Measurements from ENCODE around the gene LRRC59. TPM values are rescaled to one million over a fixed set of nuclear protein-coding genes. Genes with fewer than 3 reads are reported as not detected.
A peak's percentile ranks its signal among the peaks of the same experiment; 100 is the strongest.

The LRRC59 gene
- total and polyA plus RNA-seq, 2 of the 13 experiments (the other 11 are each of a cell fraction or from before 2014, with no cell fraction given) = 87.3 to 222 TPM

DNA sequence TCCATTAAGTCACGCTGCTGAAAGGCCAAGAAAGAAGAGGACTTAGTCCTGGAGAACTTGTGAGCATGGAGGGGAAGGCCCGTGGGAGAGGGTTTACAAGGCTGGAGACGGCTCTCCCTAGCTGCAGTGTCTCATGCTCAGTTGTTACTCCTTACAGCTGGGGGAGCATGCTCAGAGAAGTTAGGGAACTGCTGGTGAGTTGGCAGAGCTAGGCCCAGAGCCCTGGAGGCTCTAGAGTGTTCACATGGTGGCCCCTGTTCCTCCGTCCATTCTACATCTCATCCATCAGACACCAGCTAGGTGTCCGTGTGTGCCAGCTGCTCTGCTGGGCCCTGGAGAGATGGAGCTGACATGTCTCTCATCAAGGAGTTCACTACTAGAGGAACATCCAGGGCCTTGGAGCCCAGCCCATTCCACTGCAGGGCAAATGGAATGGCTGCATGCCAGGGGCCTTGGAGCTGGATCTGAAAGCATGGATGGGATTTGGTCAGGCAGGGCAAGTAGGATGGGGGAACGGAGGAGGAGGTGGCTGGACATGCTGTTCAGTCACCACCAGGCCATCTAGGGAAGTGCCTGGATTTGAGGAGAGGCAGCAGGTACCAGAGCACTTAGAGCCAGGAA, 45.1 kb downstream of the LRRC59 start:
- CTCF ChIA-PET (ENCODE audit: low intra/inter-chr PET ratio, low total read pairs) = no interaction called here
- DNase-seq (ENCODE audit: low spot score) = no peak
- peaks cover 12% of the 10 kb centered on the region for H3K4me1 ChIP-seq (ENCODE audit: insufficient read depth, low read length)
- TF ChIP-seq AKAP8 (CRISPR knock-in tag; IDR thresholded peaks at IDR 0.05) (peak; percentile 49; the same call in 1 of the 2 replicates), ZNF160 (CRISPR knock-in tag; IDR thresholded peaks at IDR 0.05) (0 out of 2 replicates have a peak, but pooled peaks have one; percentile 4), BCL6 (CRISPR knock-in tag; IDR thresholded peaks at IDR 0.05) (no peak), POLR2G (IDR thresholded peaks at IDR 0.05; ENCODE audit: low read depth, low read length) (peak; percentile 36; the same call in 1 of the 2 replicates)
- TF ChIP-seq, protein P1, sequence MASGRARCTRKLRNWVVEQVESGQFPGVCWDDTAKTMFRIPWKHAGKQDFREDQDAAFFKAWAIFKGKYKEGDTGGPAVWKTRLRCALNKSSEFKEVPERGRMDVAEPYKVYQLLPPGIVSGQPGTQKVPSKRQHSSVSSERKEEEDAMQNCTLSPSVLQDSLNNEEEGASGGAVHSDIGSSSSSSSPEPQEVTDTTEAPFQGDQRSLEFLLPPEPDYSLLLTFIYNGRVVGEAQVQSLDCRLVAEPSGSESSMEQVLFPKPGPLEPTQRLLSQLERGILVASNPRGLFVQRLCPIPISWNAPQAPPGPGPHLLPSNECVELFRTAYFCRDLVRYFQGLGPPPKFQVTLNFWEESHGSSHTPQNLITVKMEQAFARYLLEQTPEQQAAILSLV (CRISPR knock-in tag; IDR thresholded peaks at IDR 0.05; ENCODE audit: borderline replicate concordance) = 0 out of 2 replicates have a peak, but pooled peaks have one; percentile 32
- FAIRE-seq = no peak
- no peaks in the 10 kb centered on the region for H4K20me1 ChIP-seq (ENCODE audit: insufficient read depth, low read length)
- no peaks in the 10 kb centered on the region for H3K9me3 ChIP-seq (ENCODE audit: low read length)
- peaks cover 26 to 38% of the 10 kb centered on the region in 2 experiments; a peak in 4 of 5 replicates for H3K36me3 ChIP-seq (replicated peaks in 1 of 2; ENCODE audit: control insufficient read depth in 1 of 2, insufficient read depth in 2 of 2, low read length in 2 of 2)
- no peaks in the 10 kb centered on the region for H3K27me3 ChIP-seq (ENCODE audit: control insufficient read depth in 1 of 2, insufficient read depth in 2 of 2, low read length in 2 of 2)
- H3K9ac ChIP-seq (ENCODE audit: insufficient read depth, low read depth, low read length) = no peak overlapping the region
- H3K79me2 ChIP-seq (ENCODE audit: insufficient read depth, low read length) = peaks cover 4% of the 10 kb centered on the region
- peak; percentile 3; the same call in 1 of the 3 replicates for ATAC-seq
- WGBS (ENCODE audit: low lambda C conversion rate) = 94% methylated on average over 6 of the region's 6 CpGs
- H3K27ac ChIP-seq (ENCODE audit: extremely low read length, insufficient read depth, low read length) = no peak overlapping the region
- POLR2A ChIA-PET = interaction anchor here (1.0 kb wide), 1 partner anchor 10 kb away, joined by 5 read pairs; no protein-coding TSS in a partner anchor
- no TSS peak for BruUV-seq (replicated peaks)
- intact Hi-C loops (cut with micrococcal nuclease; ENCODE audit: unreplicated experiment) (no loop called here), in situ Hi-C loops (cut with HindIII; ENCODE audit: extremely low pct_ligation_motif_present, low pct_unique_long_range_greater_than_20kb) (no loop called here)
- H3K4me2 ChIP-seq (ENCODE audit: low read depth, low read length) = no peak overlapping the region
- H3K4me3 ChIP-seq (replicated peaks in 1 of 3; ENCODE audit: insufficient read depth in 1 of 3, low read depth in 2 of 3, low read length in 3 of 3) = no peak overlapping the region
- no peak overlapping the region for H2AFZ ChIP-seq (ENCODE audit: low read length)

DNA sequence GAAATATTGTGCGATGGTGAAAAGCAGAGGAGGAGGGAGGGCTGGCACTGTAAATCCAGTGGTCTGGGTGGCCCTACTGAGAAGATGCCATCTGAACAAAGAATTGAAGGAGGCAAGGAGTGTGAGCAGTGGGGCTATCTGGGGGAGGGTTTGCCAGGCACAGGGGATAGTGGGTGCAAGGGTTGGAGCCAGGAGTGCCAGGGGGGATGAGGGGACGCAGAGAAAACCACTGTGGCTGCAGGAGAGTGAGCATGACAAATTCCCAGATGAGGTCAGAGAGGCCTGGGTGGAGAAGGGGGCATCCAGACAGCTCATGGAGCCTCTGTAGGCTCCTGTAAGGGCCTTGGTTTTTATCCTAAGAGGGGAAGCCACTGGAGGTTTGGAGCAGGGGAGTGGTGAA, 46.6 kb downstream of the LRRC59 start:
- POLR2A ChIA-PET = no interaction called here
- ATAC-seq (no peak), DNase-seq (ENCODE audit: low spot score) (no peak), FAIRE-seq (no peak)
- peaks cover 12% of the 10 kb centered on the region for H3K79me2 ChIP-seq (ENCODE audit: insufficient read depth, low read length)
- H4K20me1 ChIP-seq (ENCODE audit: insufficient read depth, low read length) = no peaks in the 10 kb centered on the region
- H3K4me1 ChIP-seq (ENCODE audit: insufficient read depth, low read length) = peaks cover 16% of the 10 kb centered on the region
- in situ Hi-C loops (cut with HindIII; ENCODE audit: extremely low pct_ligation_motif_present, low pct_unique_long_range_greater_than_20kb) = no loop called here
- WGBS (ENCODE audit: low lambda C conversion rate) = 98% methylated on average over 2 of the region's 2 CpGs
- CTCF ChIA-PET (ENCODE audit: low intra/inter-chr PET ratio, low total read pairs) = no interaction called here
- no peak overlapping the region for H2AFZ ChIP-seq (ENCODE audit: low read length)
- H3K27ac ChIP-seq (ENCODE audit: extremely low read length, insufficient read depth, low read length) = no peak overlapping the region
- no peak overlapping the region for H3K4me3 ChIP-seq (replicated peaks in 1 of 3; ENCODE audit: insufficient read depth in 1 of 3, low read depth in 2 of 3, low read length in 3 of 3)
- no peaks in the 10 kb centered on the region; a peak in 1 of 5 replicates for H3K27me3 ChIP-seq (ENCODE audit: control insufficient read depth in 1 of 2, insufficient read depth in 2 of 2, low read length in 2 of 2)
- no peak overlapping the region for H3K4me2 ChIP-seq (ENCODE audit: low read depth, low read length)
- H3K9me3 ChIP-seq (ENCODE audit: low read length) = no peaks in the 10 kb centered on the region
- BruUV-seq (replicated peaks) = no TSS peak
- H3K36me3 ChIP-seq (replicated peaks in 1 of 2; ENCODE audit: control insufficient read depth in 1 of 2, insufficient read depth in 2 of 2, low read length in 2 of 2) = peaks cover 16 to 24% of the 10 kb centered on the region in 2 experiments; a peak in 4 of 5 replicates
- H3K9ac ChIP-seq (ENCODE audit: insufficient read depth, low read depth, low read length) = no peak overlapping the region
- intact Hi-C loops (cut with micrococcal nuclease; ENCODE audit: unreplicated experiment) = no loop called here
- TF ChIP-seq, protein P2, sequence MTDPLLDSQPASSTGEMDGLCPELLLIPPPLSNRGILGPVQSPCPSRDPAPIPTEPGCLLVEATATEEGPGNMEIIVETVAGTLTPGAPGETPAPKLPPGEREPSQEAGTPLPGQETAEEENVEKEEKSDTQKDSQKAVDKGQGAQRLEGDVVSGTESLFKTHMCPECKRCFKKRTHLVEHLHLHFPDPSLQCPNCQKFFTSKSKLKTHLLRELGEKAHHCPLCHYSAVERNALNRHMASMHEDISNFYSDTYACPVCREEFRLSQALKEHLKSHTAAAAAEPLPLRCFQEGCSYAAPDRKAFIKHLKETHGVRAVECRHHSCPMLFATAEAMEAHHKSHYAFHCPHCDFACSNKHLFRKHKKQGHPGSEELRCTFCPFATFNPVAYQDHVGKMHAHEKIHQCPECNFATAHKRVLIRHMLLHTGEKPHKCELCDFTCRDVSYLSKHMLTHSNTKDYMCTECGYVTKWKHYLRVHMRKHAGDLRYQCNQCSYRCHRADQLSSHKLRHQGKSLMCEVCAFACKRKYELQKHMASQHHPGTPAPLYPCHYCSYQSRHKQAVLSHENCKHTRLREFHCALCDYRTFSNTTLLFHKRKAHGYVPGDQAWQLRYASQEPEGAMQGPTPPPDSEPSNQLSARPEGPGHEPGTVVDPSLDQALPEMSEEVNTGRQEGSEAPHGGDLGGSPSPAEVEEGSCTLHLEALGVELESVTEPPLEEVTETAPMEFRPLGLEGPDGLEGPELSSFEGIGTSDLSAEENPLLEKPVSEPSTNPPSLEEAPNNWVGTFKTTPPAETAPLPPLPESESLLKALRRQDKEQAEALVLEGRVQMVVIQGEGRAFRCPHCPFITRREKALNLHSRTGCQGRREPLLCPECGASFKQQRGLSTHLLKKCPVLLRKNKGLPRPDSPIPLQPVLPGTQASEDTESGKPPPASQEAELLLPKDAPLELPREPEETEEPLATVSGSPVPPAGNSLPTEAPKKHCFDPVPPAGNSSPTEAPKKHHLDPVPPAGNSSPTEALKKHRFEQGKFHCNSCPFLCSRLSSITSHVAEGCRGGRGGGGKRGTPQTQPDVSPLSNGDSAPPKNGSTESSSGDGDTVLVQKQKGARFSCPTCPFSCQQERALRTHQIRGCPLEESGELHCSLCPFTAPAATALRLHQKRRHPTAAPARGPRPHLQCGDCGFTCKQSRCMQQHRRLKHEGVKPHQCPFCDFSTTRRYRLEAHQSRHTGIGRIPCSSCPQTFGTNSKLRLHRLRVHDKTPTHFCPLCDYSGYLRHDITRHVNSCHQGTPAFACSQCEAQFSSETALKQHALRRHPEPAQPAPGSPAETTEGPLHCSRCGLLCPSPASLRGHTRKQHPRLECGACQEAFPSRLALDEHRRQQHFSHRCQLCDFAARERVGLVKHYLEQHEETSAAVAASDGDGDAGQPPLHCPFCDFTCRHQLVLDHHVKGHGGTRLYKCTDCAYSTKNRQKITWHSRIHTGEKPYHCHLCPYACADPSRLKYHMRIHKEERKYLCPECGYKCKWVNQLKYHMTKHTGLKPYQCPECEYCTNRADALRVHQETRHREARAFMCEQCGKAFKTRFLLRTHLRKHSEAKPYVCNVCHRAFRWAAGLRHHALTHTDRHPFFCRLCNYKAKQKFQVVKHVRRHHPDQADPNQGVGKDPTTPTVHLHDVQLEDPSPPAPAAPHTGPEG (CRISPR knock-in tag; IDR thresholded peaks at IDR 0.05) = no peak
- no peak for TF ChIP-seq ZNF331 (CRISPR knock-in tag; IDR thresholded peaks at IDR 0.05)
- TF ChIP-seq PITX1 (CRISPR knock-in tag; IDR thresholded peaks at IDR 0.05) = no peak
- no peak for TF ChIP-seq NONO (IDR thresholded peaks at IDR 0.05)
- no peak for TF ChIP-seq NONO (CRISPR knock-in tag; conservative IDR thresholded peaks at IDR 0.05)

Measured in HepG2 (cell line).